ENCODE measurements around the gene MYL2.

The MYL2 gene

DNA sequence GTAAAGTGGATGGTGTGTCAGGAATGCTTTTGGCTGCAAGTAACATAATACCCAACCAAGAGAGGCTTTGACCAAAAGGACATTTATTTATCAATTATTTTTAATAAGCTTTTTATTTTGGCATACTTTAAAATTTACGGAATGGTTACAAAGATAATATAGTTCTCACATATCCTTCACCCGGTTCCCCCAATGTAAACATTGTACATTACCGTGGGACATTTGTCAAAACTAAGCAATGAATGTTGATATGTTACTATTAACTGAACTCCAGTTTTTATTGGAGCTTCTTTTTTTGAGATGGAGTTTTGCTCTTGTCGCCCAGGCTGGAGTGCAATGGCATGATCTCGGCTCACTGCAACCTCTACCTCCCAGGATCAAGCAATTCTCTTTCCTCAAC is 50.6 kb downstream of the MYL2 start:
- in situ Hi-C loops (cut with HindIII; ENCODE audit: low pct_ligation_motif_present, low sequenced_read_pairs) = no loop called here
- Histone ChIP-seq H3K36me3 (replicated peaks) (no peaks in the 10 kb centered on the region), H3K27ac (no peak overlapping the region), H3K27me3 (replicated peaks) (no peaks in the 10 kb centered on the region), H3K4me3 (ENCODE audit: low read depth, low read length) (no peak overlapping the region)
- TF ChIP-seq, protein P1, sequence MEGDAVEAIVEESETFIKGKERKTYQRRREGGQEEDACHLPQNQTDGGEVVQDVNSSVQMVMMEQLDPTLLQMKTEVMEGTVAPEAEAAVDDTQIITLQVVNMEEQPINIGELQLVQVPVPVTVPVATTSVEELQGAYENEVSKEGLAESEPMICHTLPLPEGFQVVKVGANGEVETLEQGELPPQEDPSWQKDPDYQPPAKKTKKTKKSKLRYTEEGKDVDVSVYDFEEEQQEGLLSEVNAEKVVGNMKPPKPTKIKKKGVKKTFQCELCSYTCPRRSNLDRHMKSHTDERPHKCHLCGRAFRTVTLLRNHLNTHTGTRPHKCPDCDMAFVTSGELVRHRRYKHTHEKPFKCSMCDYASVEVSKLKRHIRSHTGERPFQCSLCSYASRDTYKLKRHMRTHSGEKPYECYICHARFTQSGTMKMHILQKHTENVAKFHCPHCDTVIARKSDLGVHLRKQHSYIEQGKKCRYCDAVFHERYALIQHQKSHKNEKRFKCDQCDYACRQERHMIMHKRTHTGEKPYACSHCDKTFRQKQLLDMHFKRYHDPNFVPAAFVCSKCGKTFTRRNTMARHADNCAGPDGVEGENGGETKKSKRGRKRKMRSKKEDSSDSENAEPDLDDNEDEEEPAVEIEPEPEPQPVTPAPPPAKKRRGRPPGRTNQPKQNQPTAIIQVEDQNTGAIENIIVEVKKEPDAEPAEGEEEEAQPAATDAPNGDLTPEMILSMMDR (IDR thresholded peaks at IDR 0.05; ENCODE audit: low read depth, low read length, missing control alignments) = no peak
- DNase-seq = no peak

DNA sequence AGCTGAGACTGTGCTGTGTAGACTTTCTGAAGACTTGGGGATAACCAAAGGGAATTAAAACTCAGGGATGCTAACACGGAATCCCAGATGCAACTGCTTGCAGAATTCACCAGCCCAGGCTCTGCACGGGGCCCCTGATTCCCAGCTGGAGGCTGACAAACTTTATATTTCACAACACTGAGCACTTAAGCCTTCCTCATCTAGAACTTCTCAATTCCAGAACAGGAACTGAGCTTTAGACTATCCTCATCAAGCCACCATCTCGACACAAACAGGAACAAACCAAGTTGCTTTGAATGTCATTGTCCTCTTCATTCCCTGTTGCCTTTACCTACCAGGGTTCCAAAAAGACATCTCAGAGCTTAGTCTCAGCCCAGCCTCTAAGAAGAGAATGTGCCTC is 51.4 kb downstream of the MYL2 start:
- no peak overlapping the region for H3K4me3 ChIP-seq (ENCODE audit: low read depth, low read length)
- TF ChIP-seq, protein P1 (IDR thresholded peaks at IDR 0.05; ENCODE audit: low read depth, low read length, missing control alignments) = no peak
- DNase-seq = no peak
- no peak overlapping the region for H3K27ac ChIP-seq
- in situ Hi-C loops (cut with HindIII; ENCODE audit: low pct_ligation_motif_present, low sequenced_read_pairs) = no loop called here
- no peaks in the 10 kb centered on the region for H3K36me3 ChIP-seq (replicated peaks)
- H3K27me3 ChIP-seq (replicated peaks) = no peaks in the 10 kb centered on the region

DNA sequence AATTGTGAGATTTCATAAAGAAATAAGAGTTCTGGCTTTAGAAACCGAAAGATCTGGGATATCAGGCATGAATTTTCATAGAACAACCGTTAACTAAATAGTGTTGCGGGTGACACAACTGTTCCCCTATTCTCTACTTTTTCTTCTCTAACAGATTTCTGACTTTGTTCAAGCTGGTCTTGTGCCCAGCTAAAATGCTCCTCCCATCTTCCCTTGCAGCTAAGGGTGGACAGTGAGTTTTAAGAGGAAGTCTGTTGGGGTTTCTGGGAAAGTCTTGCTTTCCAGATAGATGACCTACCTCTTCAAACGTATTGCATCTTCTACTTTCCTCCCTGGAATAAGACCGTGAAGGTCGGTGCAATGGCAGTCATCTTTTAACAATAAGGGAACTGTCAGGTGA is 54.9 kb downstream of the MYL2 start:
- TF ChIP-seq, protein P1 (IDR thresholded peaks at IDR 0.05; ENCODE audit: low read depth, low read length, missing control alignments) = no peak
- in situ Hi-C loops (cut with HindIII; ENCODE audit: low pct_ligation_motif_present, low sequenced_read_pairs) = no loop called here
- DNase-seq = no peak
- H3K36me3 ChIP-seq (replicated peaks) = no peaks in the 10 kb centered on the region
- H3K27me3 ChIP-seq (replicated peaks) = no peaks in the 10 kb centered on the region
- no peak overlapping the region for H3K27ac ChIP-seq
- no peak overlapping the region for H3K4me3 ChIP-seq (ENCODE audit: low read depth, low read length)

DNA sequence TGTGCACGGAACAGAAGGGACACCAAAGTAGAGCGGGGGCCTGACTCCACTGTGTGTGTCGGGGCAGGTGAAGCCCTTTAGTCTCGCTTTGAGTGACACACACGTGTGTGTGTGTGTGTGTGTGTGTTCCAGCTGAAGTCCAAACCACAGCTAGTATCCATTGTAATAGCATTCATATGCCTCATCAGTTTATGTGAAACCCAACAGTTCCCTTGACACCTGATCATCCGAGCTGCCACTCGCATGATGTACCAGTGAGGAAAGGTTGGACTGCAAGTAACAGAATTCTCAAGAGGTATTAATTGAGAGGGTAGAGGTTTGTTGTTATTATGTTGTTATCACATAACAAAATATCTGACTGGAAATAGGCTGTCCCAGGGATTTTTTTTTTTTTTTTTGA is 57.2 kb downstream of the MYL2 start:
- no peak for DNase-seq
- Histone ChIP-seq H3K27me3 (replicated peaks) (no peaks in the 10 kb centered on the region), H3K36me3 (replicated peaks) (no peaks in the 10 kb centered on the region), H3K27ac (no peak overlapping the region), H3K4me3 (ENCODE audit: low read depth, low read length) (no peak overlapping the region)
- in situ Hi-C loops (cut with HindIII; ENCODE audit: low pct_ligation_motif_present, low sequenced_read_pairs) = no loop called here
- TF ChIP-seq, protein P1 (IDR thresholded peaks at IDR 0.05; ENCODE audit: low read depth, low read length, missing control alignments) = no peak

DNA sequence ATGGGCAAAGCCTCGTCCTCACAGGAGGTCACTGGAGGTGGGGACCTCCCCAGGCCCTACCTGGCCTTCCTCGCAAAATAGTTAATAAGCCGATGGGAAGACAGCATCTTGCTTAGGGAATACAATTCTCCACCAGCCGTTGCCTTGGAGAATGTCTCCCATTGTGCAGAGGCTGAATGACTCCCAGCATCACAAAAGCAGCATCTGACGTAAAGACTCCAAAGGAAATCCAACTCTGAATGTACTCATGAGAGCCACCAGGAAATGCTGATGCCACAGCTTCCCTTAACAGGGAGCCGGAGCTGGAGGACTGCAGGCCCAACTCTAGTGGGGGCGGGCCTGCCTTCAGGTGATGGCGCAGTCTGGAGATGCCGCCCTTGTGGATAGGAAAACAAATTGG is 58.0 kb downstream of the MYL2 start:
- TF ChIP-seq, protein P1 (IDR thresholded peaks at IDR 0.05; ENCODE audit: low read depth, low read length, missing control alignments) = no peak
- Histone ChIP-seq H3K36me3 (replicated peaks) (no peaks in the 10 kb centered on the region), H3K27me3 (replicated peaks) (no peaks in the 10 kb centered on the region), H3K27ac (no peak overlapping the region), H3K4me3 (ENCODE audit: low read depth, low read length) (no peak overlapping the region)
- DNase-seq = no peak
- in situ Hi-C loops (cut with HindIII; ENCODE audit: low pct_ligation_motif_present, low sequenced_read_pairs) = no loop called here

DNA sequence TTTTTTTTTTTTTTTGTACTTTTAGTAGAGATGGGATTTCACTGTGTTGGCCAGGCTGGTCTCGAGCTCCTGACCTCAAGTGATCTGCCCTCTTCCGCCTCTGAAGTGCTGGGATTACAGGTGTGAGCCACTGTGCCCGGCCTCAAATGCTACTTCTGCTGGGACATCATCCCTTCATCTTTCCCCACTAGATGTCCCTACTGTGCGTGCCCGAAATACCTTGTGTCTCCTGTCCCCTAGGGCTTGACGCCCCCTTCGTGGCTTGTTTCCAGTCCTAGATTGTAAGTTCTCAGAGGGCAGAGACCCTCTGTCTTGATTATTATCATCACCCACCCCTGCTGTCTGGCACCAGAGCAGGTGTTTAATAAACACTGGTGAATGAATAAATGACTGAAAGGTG is 58.6 kb downstream of the MYL2 start:
- DNase-seq = no peak
- in situ Hi-C loops (cut with HindIII; ENCODE audit: low pct_ligation_motif_present, low sequenced_read_pairs) = no loop called here
- H3K4me3 ChIP-seq (ENCODE audit: low read depth, low read length) = no peak overlapping the region
- no peaks in the 10 kb centered on the region for H3K27me3 ChIP-seq (replicated peaks)
- TF ChIP-seq, protein P1 (IDR thresholded peaks at IDR 0.05; ENCODE audit: low read depth, low read length, missing control alignments) = peak; percentile 22
- no peak overlapping the region for H3K27ac ChIP-seq
- H3K36me3 ChIP-seq (replicated peaks) = no peaks in the 10 kb centered on the region

Measured in brain microvascular endothelial cell (primary cell).